HG02870 (cell line): ENCODE measurements around the gene FOXP4.

ENCODE experiments used
- ATAC-seq: cut with Tn5 transposase; IDR thresholded peaks from one replicate; pipeline ENCODE4 v1.9.1; 2021; ENCODE audit warnings: mild to moderate bottlenecking, moderate library complexity; ENCODE audit not compliant: unreplicated experiment

The FOXP4 gene

GRCh38 chr6:41546475-41546865 is 289 bp downstream of the FOXP4 start:
- peak; percentile 25 for ATAC-seq

GRCh38 chr6:41546866-41547798 is 951 bp downstream of the FOXP4 start:
- ATAC-seq, result peak; percentile 1

- no peak for ATAC-seq
Observed at GRCh38 chr6:41547799-41548097, 1.6 kb downstream of the FOXP4 start.

- ATAC-seq, result no peak
Observed at GRCh38 chr6:41548098-41548840, 2.1 kb downstream of the FOXP4 start.

- no peak for ATAC-seq
Observed at GRCh38 chr6:41548841-41549642, 2.9 kb downstream of the FOXP4 start.

GRCh38 chr6:41549673-41550072 is 3.5 kb downstream of the FOXP4 start:
- ATAC-seq, result no peak

GRCh38 chr6:41551086-41551700 is 5.0 kb downstream of the FOXP4 start:
- no peak for ATAC-seq

- no peak for ATAC-seq
Observed at GRCh38 chr6:41551857-41552256, 5.7 kb downstream of the FOXP4 start.

- ATAC-seq, result no peak
Observed at GRCh38 chr6:41552723-41553122, 6.5 kb downstream of the FOXP4 start.

- no peak for ATAC-seq
Observed at GRCh38 chr6:41553405-41553999, 7.3 kb downstream of the FOXP4 start.

- no peak for ATAC-seq
Observed at GRCh38 chr6:41555326-41556300, 9.4 kb downstream of the FOXP4 start.

GRCh38 chr6:41557335-41557734 is 11.2 kb downstream of the FOXP4 start:
- no peak for ATAC-seq

GRCh38 chr6:41558033-41558807 is 12.0 kb downstream of the FOXP4 start:
- ATAC-seq, result no peak

- no peak for ATAC-seq
Observed at GRCh38 chr6:41559655-41560427, 13.7 kb downstream of the FOXP4 start.

GRCh38 chr6:41560431-41561192 is 14.4 kb downstream of the FOXP4 start:
- peak; percentile 71 for ATAC-seq

- ATAC-seq, result no peak
Observed at GRCh38 chr6:41561416-41561815, 15.2 kb downstream of the FOXP4 start.
